ENCODE measurements around the gene AP1S2. TPM values are rescaled to one million over a fixed set of nuclear protein-coding genes. Genes with fewer than 3 reads are reported as not detected.

AP1S2 gene
- total and polyA plus RNA-seq, 10 of the 15 experiments (the other 5 are each of a cell fraction or from before 2014, with no cell fraction given): 25.6 to 105 (median 50.7) TPM

GRCh38 chrX:15848576-15848975, 6.0 kb downstream of the AP1S2 start (continued):
- TF ChIP-seq PRDM15 (CRISPR knock-in tag; IDR thresholded peaks at IDR 0.05) (no peak), RBBP5 (conservative IDR thresholded peaks at IDR 0.05) (no peak), ETV6 (conservative IDR thresholded peaks at IDR 0.05 in 1 of 2, IDR thresholded peaks at IDR 0.05 in 1 of 2; ENCODE audit: borderline replicate concordance in 1 of 2, low read depth in 1 of 2) (no peak), SP1 (IDR thresholded peaks at IDR 0.05; ENCODE audit: low read depth, low read length) (no peak), NBN (IDR thresholded peaks at IDR 0.05) (no peak), MYC (IDR thresholded peaks at IDR 0.05; ENCODE audit: insufficient read depth, insufficient read length, insufficient replicate concordance, low read length, severe bottlenecking) (no peak), MTA2 (IDR thresholded peaks at IDR 0.05; ENCODE audit: low read depth) (0 out of 2 replicates have a peak, but pooled peaks have one; percentile 23), ZNF622 (IDR thresholded peaks at IDR 0.05) (no peak), NFXL1 (IDR thresholded peaks at IDR 0.05; ENCODE audit: borderline replicate concordance) (no peak), POLR2A (IDR thresholded peaks at IDR 0.05; ENCODE audit: low read depth, low read length) (no peak), HDGF (IDR thresholded peaks at IDR 0.05) (no peak), NKRF (conservative IDR thresholded peaks at IDR 0.05) (no peak), BACH1 (IDR thresholded peaks at IDR 0.05; ENCODE audit: borderline replicate concordance) (no peak), NRF1 (conservative IDR thresholded peaks at IDR 0.05; ENCODE audit: low read depth, low read length) (no peak), IKZF2 (IDR thresholded peaks at IDR 0.05) (no peak), MEF2B (IDR thresholded peaks at IDR 0.05; ENCODE audit: partially characterized antibody, poor library complexity, severe bottlenecking) (peak; percentile 45), FOXM1 (IDR thresholded peaks at IDR 0.05; ENCODE audit: low read depth, low read length) (no peak), ZBTB11 (CRISPR knock-in tag; IDR thresholded peaks at IDR 0.05) (no peak), ATF3 (IDR thresholded peaks at IDR 0.05; ENCODE audit: borderline replicate concordance, extremely low read depth, low read depth, low read length) (no peak)

Measured in GM12878 (cell line).